CD4-positive, alpha-beta T cell treated with Interleukin-2 at 100 ng/mL for 4 hours (primary cell): Measurements from ENCODE around the gene CIAO3.
"Not testable (repeated sequence)": the region's sequence is repeated elsewhere in the genome, so short reads cannot be mapped to it uniquely, and the experiment has no call there.

Experiments
- DNase-seq: peaks from one replicate; pipeline ENCODE4 v3.0.0-alpha.2; 2020; ENCODE audit warnings: low spot score

Gene CIAO3

GRCh38 chr16:760065-760464, 19.3 kb upstream of the CIAO3 start:
- DNase-seq: no peak

- DNase-seq: no peak
Observed at GRCh38 chr16:759110-759910, 18.5 kb upstream of the CIAO3 start.

GRCh38 chr16:756428-756827, 15.6 kb upstream of the CIAO3 start:
- no peak for DNase-seq

GRCh38 chr16:754656-755055, 13.9 kb upstream of the CIAO3 start:
- DNase-seq: no peak

GRCh38 chr16:754121-754607, 13.4 kb upstream of the CIAO3 start:
- not testable (repeated sequence) for DNase-seq

GRCh38 chr16:752007-752312, 11.2 kb upstream of the CIAO3 start:
- DNase-seq: no peak

GRCh38 chr16:751152-752006, 10.6 kb upstream of the CIAO3 start:
- DNase-seq: no peak

- DNase-seq: no peak
Observed at GRCh38 chr16:750485-750884, 9.7 kb upstream of the CIAO3 start.

- DNase-seq: no peak
Observed at GRCh38 chr16:749010-749409, 8.2 kb upstream of the CIAO3 start.

GRCh38 chr16:747978-748746, 7.4 kb upstream of the CIAO3 start:
- no peak for DNase-seq

- no peak for DNase-seq
Observed at GRCh38 chr16:746637-747036, 5.8 kb upstream of the CIAO3 start.

- no peak for DNase-seq
Observed at GRCh38 chr16:745739-746138, 4.9 kb upstream of the CIAO3 start.

GRCh38 chr16:743794-744500, 3.1 kb upstream of the CIAO3 start:
- no peak for DNase-seq

- not testable (repeated sequence) for DNase-seq
Observed at GRCh38 chr16:742894-743293, 2.1 kb upstream of the CIAO3 start.

- DNase-seq: no peak
Observed at GRCh38 chr16:741986-742629, 1.3 kb upstream of the CIAO3 start.

GRCh38 chr16:740459-740763, 386 bp downstream of the CIAO3 start:
- no peak for DNase-seq

GRCh38 chr16:739560-740458, 988 bp downstream of the CIAO3 start:
- no peak for DNase-seq

GRCh38 chr16:736936-737481, 3.8 kb downstream of the CIAO3 start:
- DNase-seq: no peak

GRCh38 chr16:735982-736453, 4.8 kb downstream of the CIAO3 start:
- no peak for DNase-seq
